HG02759 (cell line): ENCODE measurements around the gene CNTNAP5.

Experiments used
- ATAC-seq: cut with Tn5 transposase; IDR thresholded peaks from one replicate; pipeline ENCODE4 v1.9.1; 2021; ENCODE audit warnings: mild to moderate bottlenecking, moderate library complexity; ENCODE audit not compliant: unreplicated experiment

The CNTNAP5 gene

DNA sequence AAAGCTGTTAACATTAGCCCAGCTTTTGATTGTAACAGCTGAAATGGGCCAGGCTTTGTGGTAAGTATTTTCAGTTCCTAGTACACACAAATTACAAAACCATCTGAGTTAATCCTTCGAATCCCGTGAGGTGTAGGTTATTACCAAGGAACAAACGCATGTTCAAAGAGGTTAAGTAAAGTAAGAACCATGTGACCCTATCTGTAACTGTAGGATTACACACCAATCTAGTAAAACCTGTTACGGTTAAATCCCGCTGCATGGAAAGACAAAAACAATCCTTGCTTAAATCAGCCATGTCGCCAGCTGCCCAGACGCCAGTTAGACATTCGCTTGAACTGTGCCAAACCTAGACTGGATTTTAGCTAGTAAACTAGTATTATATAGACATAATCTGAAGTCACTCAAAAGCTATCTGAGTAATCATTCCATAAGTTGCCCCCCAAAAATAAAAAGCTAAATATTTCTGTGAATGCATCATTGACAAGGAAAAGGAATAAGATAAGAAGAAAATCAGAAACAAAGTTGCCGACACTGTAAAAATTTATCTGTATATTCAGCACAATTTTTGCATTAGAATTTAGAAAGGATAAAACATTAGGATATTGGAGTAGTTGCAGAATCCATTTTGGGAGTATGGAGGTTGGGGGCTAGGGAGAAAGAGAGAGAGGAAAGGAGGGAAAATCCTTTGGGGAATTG, 638.0 kb downstream of the CNTNAP5 start:
- no peak for ATAC-seq

DNA sequence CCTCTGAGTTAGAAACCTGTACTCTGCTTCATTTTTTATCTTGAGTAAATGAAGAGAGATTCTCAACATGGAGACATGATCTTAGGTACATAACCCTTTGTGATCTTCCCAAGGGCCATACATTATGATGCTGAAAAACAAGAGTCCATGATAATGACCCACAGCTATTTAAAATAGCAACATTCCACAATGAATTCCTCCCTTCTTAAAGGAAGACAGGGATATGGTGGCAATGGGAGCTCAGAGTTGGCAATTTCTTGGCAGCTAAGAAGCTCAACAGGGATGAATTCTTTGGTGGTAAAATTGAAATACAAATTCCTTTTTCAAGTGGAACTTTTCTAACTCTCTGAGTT, 638.5 kb downstream of the CNTNAP5 start:
- ATAC-seq: no peak

GRCh38 chr2:124664363-124664762, 639.3 kb downstream of the CNTNAP5 start:
- ATAC-seq: no peak

DNA sequence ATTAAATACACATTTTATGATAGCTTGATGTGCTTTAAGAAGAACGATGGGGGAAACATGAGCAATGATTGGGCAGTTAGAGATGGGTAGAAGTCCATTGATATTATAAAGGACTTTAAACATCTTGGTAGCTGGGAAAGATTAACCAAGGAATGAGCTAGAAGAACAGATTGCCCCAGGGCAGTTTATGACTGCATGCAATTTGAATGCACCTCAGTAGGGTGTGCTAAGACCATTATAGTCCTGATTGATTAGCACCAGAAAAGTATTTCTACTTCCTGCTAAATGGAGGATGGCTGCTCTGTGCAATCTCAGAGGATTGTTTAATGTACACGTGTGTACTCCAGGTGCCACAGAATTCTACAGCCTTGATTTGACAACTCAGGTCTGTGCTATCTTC, 641.9 kb downstream of the CNTNAP5 start:
- no peak for ATAC-seq

DNA sequence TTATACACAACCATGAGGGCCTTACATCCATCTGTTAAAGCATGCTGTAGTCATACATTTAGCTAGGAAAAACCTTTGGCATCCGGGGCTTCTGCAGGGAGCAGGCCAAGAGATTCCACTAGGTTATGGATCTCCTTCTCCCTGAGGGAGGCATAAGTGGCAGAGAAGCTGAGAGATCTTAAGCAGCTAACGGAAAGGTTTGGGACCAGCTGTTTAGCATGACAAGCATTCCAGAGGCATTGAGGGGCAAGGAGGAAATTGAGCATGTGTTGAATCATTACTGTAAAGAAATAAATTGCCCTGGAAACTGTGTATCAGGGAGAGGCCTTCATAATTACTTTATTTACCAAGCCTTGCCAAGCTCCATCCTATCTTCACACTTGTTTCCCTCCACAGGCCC, 643.1 kb downstream of the CNTNAP5 start:
- no peak for ATAC-seq

DNA sequence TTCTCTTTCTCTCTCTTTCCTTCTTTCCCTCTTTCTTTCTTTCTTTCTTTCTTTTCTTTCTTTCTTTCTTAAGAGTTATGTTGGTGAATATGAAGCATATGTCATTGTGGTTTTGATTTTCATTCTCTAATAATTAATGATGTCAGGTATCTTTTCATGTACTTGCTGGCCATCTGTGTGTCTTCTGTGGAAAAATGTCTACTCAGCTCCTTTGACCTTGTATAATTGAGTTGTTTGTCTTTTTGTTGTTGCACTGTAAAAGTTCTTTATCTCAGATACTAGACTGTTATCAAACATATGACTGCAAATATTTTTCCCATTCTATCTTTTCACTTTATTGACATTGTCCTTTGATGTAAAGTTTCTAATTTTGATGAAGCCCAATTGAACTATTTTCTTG, 645.1 kb downstream of the CNTNAP5 start:
- no peak for ATAC-seq

DNA sequence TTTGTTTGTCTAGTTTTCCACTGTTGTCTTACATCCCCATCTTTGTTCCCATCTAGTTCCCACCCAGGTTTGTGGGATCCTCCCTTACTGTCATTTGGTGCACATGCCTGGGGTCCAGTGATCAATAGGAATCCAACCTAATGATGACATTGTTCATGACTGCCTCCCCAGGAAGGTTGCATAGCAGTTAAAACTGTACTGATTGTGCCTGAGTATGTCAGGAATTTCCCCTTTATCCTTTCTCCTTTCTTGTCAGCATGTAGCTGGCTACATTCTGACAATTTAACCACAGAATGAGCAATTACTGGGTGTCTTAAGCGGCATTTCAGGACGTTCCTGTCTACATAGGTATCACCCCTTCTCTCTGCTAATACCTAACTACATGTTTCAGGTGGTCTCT, 653.0 kb downstream of the CNTNAP5 start:
- no peak for ATAC-seq

- no peak for ATAC-seq
Observed at GRCh38 chr2:124683536-124684428, 658.7 kb downstream of the CNTNAP5 start.

DNA sequence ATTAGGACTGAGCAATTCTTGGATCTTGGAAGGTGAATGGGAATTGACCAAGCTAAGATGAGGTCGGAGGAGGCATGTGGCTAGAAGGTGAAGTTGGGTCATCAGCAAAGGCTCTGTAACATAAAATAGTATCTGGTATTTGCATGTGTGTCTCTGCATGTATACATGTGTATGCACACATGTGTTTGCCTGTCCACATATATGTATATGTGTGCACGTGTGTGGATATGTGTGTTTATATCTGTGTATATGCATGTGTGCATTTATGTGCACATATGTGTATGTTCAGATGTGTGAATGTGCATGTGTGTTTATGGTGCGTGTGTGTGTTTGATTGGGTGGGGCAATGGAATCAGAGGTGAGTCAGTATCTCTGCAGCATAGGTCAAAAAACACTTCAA, 664.3 kb downstream of the CNTNAP5 start:
- ATAC-seq: no peak

- no peak for ATAC-seq
Observed at GRCh38 chr2:124692216-124692615, 667.1 kb downstream of the CNTNAP5 start.

DNA sequence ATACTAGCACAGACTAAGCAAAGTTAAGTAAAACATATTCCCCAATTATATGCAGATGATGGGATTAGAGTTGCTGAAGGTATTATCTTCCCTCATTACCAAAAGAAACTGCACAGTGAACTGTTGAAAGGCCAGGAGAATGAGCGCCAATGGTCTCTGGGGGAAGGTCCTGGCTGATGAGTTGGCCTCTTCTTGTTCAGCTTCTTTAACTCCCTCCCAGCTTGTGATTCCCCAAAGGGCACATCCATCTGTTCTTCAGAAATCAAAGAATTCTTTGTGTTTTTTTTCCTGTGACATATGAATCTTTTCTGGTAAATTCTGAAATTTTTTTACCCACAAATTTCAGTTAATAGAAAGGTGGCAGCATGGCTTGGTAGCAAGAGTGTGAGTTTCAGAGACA, 667.6 kb downstream of the CNTNAP5 start:
- ATAC-seq: no peak

GRCh38 chr2:124693156-124693555, 668.1 kb downstream of the CNTNAP5 start:
- ATAC-seq: no peak

DNA sequence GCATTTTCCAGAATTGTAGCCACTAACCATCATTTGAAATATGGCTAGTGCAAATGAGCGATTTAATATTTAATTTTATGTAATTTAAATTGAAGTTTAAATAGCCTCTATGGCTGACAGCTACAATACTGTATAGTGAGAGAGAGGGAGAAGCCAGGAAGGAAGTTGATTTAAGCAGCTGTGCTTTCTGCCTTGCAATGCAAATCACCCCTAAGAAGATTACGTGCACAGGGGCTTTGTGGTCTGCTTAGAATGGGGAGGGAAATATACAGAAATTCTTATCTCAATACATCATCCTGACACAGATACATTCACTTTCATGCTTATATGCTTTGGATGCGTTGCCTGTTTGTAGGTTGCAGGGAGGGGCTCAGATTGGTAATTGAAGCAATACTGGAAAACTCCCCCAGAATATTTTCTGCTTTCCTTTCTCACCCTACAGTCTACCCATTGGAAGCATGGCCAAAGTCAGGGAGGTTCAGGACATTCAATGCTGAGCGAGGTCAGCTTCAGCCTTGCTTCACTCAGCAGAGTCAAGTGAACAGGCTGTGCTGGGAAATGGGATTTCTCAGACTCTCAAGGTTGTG, 674.0 kb downstream of the CNTNAP5 start:
- no peak for ATAC-seq

- ATAC-seq: no peak
Observed at GRCh38 chr2:124702777-124703176, 677.7 kb downstream of the CNTNAP5 start.

- ATAC-seq: no peak
Observed at GRCh38 chr2:124704071-124704925, 679.2 kb downstream of the CNTNAP5 start.

GRCh38 chr2:124708661-124709060, 683.6 kb downstream of the CNTNAP5 start:
- ATAC-seq: no peak

- ATAC-seq: no peak
Observed at GRCh38 chr2:124713969-124714368, 688.9 kb downstream of the CNTNAP5 start.

DNA sequence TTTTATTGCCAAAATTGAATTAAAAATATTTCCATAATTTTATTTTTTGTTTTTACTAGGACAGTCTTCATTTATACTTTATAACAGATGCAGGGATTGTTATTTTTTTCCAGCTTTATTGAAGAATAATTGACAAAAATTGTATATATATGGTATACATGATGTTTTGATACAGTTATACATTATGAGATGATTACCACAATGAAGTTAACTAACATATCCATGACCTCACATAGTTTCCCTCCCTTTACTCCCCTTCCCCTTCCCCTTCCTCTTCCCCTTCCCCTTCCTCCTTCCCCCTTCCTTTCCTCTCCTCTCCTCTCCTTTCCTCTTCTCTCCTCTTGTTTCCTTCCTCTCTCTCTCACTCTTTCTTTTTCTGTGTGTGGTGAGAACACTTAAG, 700.1 kb downstream of the CNTNAP5 start:
- ATAC-seq: no peak

DNA sequence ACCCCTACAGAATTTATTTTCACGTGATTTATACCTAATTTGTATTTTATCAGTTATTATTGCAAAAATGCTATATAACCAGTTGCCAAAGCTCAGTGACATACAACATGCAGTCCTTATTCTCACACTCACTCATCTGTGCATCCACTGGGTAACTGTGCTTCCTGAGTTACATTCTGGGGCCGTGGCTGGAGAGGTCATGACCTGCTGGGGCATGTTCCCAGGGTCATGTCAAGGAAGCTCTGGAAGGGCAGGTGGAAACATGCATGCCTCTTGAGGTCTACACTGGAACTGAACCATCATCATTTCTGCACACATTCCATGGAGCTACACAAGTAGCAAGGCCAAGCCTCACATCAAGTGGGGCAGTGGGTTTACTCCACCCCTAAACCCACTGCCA, 715.5 kb downstream of the CNTNAP5 start:
- ATAC-seq: no peak

GRCh38 chr2:124753842-124754241, 728.8 kb downstream of the CNTNAP5 start:
- no peak for ATAC-seq

GRCh38 chr2:124755386-124755785, 730.3 kb downstream of the CNTNAP5 start:
- ATAC-seq: no peak
